Urothelium cell line (cell line): ENCODE data around the gene TMEM214.

ENCODE experiments used
- DNase-seq: peaks from one replicate; pipeline ENCODE4 v3.0.0; 2011; ENCODE audit warnings: low spot score, mixed read lengths
- FAIRE-seq: peaks from 2 replicates; lab custom pipeline; 2011; peaks lifted over from hg19 to GRCh38; lab: Jason Lieb, UNC

Gene TMEM214

DNA sequence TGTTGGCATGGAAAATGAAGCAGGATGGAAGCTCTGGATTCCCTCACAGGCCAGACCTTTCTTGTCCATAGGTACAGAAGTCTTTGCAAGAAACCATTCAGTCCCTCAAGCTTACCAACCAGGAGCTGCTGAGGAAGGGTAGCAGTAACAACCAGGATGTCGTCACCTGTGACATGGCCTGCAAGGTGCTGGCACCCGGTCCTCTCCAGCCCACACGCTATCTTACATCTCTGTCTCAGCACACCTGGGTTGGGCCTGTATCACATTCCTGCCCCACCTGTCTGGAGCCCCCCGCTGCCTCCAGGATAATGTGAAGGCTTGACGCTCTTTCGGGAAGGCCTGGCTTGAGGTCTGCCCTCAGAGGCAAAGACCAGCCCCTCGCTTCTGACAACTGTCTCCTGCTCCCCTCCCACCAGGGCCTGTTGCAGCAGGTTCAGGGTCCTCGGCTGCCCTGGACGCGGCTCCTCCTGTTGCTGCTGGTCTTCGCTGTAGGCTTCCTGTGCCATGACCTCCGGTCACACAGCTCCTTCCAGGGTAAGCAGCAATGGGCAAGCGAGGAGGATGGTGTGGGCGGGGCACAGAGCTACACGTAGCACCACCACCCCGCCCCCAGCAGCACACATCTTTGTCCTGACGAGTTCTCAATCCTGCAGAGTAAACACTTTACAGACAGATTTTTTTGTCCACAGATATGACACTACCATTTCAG, 6.0 kb downstream of the TMEM214 start:
- no peak for FAIRE-seq

DNA sequence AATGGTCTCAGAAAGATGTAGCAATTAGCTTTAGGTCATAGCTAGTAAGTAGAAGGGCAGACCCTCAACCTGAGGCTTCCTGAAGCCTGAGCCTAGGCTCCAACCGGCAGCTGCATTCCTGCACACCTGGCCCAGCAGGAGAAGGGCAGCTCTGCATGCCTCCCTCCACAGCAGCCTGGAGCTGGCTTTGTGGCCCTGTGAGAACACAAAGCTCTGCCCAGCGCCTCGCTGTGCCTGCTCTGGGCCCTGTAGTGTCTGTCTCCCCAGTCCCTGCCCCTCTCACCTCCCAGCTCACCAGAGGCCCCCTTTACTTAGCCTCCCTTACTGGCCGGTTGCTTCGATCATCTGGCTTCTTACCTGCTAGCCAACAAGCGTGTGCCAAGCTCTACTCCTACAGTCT, 6.7 kb downstream of the TMEM214 start:
- FAIRE-seq: no peak

More for the DNA sequence above, 6.0 kb downstream of the TMEM214 start:
- no peak for DNase-seq

DNA sequence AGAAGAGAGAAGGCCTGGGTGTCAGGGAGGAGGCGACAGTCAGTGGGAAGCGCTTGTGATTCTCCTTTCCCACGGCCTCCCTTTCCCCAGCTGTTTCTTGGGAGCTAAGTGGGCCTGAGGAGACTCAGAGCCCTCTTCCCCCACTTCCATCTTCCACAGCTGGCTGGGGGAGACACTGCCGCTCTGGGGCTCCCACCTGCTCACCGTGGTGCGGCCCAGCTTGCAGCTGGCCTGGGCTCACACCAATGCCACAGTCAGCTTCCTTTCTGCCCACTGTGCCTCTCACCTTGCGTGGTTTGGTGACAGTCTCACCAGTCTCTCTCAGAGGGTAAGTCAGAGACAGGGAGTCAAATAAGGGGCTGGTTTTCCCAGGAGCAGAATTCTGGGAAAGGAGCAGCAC, 7.1 kb downstream of the TMEM214 start:
- no peak for FAIRE-seq
- DNase-seq: no peak

More for the DNA sequence above, 6.7 kb downstream of the TMEM214 start:
- DNase-seq: no peak

GRCh38 chr2:27040282-27040681, 7.5 kb downstream of the TMEM214 start:
- no peak for DNase-seq
- FAIRE-seq: no peak

DNA sequence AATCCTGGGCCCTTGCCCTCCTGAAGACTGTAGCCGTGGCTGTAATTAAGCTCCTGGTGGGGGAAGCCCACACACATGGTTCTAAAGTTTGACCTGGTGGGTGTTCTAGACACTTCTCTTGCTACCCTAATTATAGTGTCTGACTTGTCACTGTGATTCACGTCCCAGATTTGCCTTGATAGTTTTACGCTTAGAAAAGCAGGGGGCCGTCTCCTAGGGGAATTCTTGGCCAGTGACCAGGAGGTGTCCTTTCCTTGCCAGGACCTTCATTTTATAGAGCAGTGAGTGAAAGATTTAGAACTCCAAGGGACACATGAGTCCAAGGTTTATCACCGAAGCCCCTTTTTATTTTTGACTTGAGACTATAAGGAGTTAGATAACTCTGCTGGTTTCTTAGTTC, 9.0 kb downstream of the TMEM214 start:
- DNase-seq (no peak), FAIRE-seq (no peak)

- DNase-seq: no peak
Measured at GRCh38 chr2:27042159-27042661, 9.4 kb downstream of the TMEM214 start.

GRCh38 chr2:27042985-27043634, 10.3 kb downstream of the TMEM214 start:
- FAIRE-seq (no peak), DNase-seq (no peak)

More at GRCh38 chr2:27042159-27042661, 9.4 kb downstream of the TMEM214 start:
- no peak for FAIRE-seq

GRCh38 chr2:27049422-27050280, 16.9 kb downstream of the TMEM214 start:
- DNase-seq: peak; percentile 61
- no peak for FAIRE-seq

DNA sequence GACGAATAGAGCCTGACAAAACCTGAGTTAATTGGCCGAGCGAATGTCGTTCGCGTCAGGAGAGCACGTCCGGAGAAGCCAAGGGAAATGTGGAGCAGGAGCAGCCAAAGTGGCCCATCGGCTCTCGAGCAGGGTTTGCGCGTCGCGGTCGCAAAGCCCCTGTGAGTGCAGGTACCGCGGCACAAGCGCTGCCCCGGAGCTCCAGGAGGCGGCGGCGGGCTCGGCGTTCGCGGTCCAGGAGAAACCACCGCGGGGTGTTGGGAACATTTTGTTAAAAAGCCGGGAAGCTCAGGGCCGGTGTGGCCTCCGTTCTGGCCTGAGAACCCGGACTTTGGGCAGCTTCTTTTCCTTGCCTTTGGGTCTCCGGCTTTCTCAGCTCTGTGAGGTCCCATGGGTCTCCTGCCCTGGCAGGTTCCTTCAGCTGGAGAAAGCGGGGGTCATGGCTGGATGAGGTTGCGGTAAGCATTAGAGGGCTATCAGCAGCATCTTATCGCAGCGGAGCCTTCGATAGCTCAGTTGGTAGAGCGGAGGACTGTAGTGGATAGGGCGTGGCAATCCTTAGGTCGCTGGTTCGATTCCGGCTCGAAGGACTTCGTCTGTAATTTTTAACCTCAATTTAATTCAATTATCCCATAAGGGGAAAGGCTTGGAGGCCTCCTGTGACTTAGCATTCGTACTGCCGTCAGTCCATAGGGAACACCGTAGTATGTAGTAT, 17.7 kb downstream of the TMEM214 start:
- peak; percentile 90 for DNase-seq
- peak; percentile 23 for FAIRE-seq

- FAIRE-seq (peak; percentile 37), DNase-seq (peak; percentile 100)
Measured at GRCh38 chr2:27050996-27051901, 18.5 kb downstream of the TMEM214 start, which contains the start of gene AGBL5. AGBL5 (plus strand) TSS chr2:27051668; CDS start chr2:27052959, 1,291 bp downstream.

DNA sequence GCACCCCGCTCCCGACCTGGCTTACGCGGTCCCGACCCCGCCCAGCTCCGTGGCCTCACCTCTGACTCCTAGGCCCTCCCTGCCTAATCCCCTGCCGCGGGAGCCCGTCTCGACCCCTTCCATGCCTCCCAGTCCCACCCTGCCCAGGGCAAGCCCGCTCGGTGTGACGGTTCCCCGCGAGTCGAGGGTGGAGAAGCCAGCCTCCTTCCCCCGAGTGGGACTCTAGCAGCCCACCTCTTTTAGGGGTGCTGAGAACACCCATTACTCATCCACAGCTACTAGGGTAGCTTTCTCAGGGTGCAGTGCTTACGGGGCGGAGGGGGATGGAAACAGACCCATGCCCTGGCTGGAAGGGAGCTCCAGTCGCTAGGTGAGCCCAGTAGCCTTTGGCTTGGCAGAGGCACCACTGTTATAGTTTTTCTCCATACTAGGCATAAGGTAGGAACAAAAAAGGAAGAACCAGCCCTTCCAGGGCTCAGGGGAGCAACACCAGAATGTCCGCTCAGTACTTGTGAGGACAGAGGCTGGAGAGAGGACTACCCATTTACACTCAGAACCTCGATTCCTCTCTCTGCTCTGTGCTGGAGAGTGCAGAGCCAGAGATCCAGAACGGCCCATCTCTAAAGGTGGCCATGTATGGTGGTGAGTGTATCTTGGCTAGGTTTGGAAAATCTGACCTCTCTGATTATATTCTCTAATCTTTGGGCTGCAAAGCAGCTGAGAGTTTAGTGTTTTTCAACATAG, 19.3 kb downstream of the TMEM214 start:
- DNase-seq: no peak
- FAIRE-seq: no peak

GRCh38 chr2:27053321-27053720, 20.6 kb downstream of the TMEM214 start:
- FAIRE-seq (no peak), DNase-seq (no peak)

- FAIRE-seq: no peak
- no peak for DNase-seq
Measured at GRCh38 chr2:27053776-27054175, 21.0 kb downstream of the TMEM214 start.

- no peak for FAIRE-seq
- no peak for DNase-seq
Measured at GRCh38 chr2:27054721-27055120, 22.0 kb downstream of the TMEM214 start.

DNA sequence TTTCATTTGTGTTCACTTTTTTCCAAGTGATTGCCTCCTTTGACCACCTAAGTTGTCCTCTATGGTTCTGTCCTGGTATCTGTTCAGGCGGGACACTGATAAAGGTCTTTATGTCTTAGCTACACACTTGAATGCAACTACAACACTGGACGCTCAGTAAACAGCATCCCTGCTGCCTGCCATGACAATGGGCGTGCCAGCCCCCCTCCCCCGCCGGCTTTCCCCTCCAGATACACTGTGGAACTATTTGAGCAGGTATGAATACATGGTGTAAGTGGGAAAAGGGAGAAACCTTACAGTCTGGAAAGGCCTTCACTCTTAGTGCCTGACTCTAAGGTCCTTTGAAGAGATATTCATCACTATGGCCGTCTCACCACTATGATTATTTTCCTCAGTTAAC, 24.4 kb downstream of the TMEM214 start:
- FAIRE-seq (no peak), DNase-seq (no peak)

GRCh38 chr2:27058210-27058609, 25.4 kb downstream of the TMEM214 start:
- no peak for DNase-seq
- FAIRE-seq: peak; percentile 92

DNA sequence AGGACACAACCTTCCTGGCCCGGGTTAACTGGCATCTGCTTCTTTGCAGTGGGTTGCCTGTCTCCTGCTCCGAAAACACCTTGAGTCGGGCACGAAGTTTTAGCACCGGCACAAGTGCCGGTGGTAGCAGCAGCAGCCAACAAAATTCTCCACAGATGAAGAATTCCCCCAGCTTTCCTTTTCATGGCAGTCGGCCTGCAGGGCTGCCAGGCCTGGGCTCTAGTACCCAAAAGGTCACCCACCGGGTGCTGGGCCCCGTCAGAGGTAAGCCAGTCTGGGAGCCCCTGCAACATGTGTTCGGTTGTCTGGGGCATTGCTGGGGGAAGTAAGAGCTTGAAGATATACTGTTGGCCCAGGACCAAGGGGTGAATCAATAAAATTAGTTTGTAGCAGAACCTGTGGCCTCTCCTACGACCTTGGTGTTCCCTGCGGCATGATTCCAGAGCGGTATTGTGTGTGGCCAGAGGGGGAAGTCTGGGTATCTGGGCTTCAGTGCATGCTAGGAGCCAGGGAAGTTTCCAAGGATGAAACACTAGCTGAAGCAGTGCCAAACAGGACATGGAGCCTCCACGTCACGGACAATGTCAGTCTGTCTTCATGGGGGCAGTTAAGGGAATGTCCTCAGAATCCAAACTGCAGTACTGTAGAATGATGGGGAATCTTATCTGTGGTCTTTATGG, 26.5 kb downstream of the TMEM214 start:
- DNase-seq (no peak), FAIRE-seq (no peak)

DNA sequence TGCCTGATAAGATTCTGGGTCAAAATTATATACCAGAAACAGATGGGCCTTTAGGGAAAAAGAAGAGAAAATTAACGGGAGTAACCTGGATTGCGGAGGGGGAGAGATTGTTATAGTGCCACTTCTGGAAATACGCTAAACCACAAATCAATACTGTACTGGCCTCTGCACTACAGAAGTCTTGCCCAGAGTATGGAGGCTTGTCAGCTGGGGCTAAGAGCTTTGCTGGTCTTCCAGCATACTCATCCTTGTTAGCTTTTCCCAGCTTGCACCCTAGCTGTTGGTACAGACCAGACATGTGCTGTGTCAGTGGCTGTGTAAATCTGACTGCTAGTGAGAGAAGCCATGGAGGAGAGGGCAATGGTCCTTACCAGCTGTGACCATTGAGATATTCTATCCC, 27.6 kb downstream of the TMEM214 start:
- no peak for FAIRE-seq
- no peak for DNase-seq
